ENCODE data around the gene COQ8B. TPM values are rescaled to one million over a fixed set of nuclear protein-coding genes. Genes with fewer than 3 reads are reported as not detected.
A peak's percentile ranks its signal among the peaks of the same experiment; 100 is the strongest.

The COQ8B gene
- total RNA-seq, 1 donor from 2014 or later, result 26.4 TPM

DNA sequence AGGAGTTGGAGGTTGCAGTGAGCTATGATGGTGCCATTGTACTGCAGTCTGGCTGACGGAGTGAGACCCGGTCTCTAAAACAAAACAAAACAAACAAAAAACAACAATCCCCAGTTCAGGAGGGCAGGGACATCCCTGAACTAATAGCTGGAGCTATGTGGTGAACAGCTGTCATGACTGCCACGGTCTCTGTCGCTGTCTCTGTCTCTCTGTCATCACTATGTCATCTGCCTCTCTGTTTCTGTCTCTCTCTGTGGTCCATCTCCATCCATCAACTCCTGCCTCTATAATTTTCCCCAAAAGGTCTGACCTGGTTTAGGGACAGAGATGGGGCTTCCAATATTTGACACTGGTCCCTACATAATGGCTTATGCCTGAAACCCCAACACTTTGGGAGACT is 7.6 kb upstream of the COQ8B start:
- peaks cover 31% of the 10 kb centered on the region for H3K36me3 Mint-ChIP-seq (ENCODE audit: low read depth, unreplicated experiment)
- TF ChIP-seq, protein P1, sequence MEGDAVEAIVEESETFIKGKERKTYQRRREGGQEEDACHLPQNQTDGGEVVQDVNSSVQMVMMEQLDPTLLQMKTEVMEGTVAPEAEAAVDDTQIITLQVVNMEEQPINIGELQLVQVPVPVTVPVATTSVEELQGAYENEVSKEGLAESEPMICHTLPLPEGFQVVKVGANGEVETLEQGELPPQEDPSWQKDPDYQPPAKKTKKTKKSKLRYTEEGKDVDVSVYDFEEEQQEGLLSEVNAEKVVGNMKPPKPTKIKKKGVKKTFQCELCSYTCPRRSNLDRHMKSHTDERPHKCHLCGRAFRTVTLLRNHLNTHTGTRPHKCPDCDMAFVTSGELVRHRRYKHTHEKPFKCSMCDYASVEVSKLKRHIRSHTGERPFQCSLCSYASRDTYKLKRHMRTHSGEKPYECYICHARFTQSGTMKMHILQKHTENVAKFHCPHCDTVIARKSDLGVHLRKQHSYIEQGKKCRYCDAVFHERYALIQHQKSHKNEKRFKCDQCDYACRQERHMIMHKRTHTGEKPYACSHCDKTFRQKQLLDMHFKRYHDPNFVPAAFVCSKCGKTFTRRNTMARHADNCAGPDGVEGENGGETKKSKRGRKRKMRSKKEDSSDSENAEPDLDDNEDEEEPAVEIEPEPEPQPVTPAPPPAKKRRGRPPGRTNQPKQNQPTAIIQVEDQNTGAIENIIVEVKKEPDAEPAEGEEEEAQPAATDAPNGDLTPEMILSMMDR (IDR thresholded peaks at IDR 0.05; ENCODE audit: unreplicated experiment), result no peak

DNA sequence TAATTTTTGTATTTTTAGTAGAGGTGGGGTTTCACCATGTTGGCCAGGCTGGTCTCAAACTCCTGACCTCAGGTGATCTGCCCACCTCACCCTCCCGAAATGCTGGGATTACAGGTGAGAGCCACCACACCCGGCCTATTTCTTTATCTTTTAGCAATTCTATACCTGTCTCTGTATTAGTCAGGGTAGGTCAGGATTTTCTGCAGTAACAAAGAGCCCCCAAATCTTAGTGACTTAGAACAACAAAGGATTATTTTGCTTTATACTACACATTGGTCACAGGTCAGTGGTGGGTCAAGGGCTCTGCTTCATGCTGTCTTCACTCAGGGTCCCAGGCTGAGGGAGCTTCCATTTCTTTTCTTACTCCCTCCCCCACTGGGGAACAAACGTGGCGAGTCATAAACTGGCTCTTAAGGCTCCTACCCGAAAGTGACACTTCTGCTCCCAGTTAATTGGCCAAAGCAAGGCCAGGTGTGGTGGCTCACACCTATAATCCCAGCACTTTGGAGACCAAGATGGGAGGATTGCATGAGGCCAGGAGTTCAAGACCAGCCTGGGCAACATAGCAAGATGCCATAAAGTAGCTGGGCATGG is 7.1 kb upstream of the COQ8B start:
- Mint-ChIP-seq H3K27ac (ENCODE audit: unreplicated experiment) (no peak overlapping the region), H3K9me3 (ENCODE audit: unreplicated experiment) (no peaks in the 10 kb centered on the region), H3K4me1 (ENCODE audit: unreplicated experiment) (peaks cover 6% of the 10 kb centered on the region), H3K4me3 (ENCODE audit: unreplicated experiment) (peak overlapping the region; percentile 42), H3K27me3 (ENCODE audit: unreplicated experiment) (peaks cover 2% of the 10 kb centered on the region), H3K36me3 (ENCODE audit: low read depth, unreplicated experiment) (peaks cover 31% of the 10 kb centered on the region)
- TF ChIP-seq, protein P1 (IDR thresholded peaks at IDR 0.05; ENCODE audit: unreplicated experiment), result no peak
- no peak for DNase-seq (ENCODE audit: low spot score)

More for the DNA sequence above, 7.6 kb upstream of the COQ8B start:
- Mint-ChIP-seq H3K4me3 (ENCODE audit: unreplicated experiment) (peak overlapping the region; percentile 25), H3K9me3 (ENCODE audit: unreplicated experiment) (no peaks in the 10 kb centered on the region), H3K27me3 (ENCODE audit: unreplicated experiment) (no peaks in the 10 kb centered on the region), H3K4me1 (ENCODE audit: unreplicated experiment) (peaks cover 6% of the 10 kb centered on the region), H3K27ac (ENCODE audit: unreplicated experiment) (no peak overlapping the region)
- no peak for DNase-seq (ENCODE audit: low spot score)

DNA sequence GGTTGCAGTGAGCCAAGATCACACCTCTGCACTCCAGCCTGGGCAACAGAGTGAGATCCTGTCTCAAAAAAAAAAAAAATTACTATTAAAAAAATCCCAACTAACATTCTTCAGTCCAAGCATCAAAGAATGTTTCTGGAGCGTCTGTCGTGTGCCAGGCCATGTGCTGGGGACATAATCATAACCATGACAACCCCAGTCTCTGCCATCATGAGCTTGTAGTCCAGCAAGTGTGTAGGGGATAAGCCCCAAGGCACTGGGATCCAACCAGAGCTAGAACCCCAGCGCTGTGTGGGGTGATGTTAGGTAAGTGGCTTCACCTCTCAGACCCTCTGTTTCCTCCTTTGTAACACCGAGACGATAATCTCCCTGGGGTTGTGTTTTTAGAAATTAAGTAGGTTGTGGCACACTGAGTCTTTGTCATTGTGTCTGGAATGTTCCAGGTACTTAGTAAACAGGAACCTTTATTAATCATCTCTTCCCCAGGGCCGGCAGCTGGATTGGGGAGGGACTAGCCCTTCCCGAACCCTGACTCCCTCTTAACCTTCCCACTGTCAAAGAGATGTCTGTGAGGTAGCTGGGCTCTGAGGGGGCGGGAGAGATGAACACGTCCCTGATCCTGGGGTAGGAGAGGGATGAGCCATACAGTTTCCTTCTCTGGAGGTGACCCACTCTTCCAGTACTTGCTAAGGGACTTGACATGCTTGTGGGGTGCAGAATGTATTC is 5.4 kb upstream of the COQ8B start:
- H3K27me3 Mint-ChIP-seq (ENCODE audit: unreplicated experiment), result peaks cover 5% of the 10 kb centered on the region
- DNase-seq (ENCODE audit: low spot score), result no peak
- peaks cover 25% of the 10 kb centered on the region for H3K36me3 Mint-ChIP-seq (ENCODE audit: low read depth, unreplicated experiment)
- H3K4me3 Mint-ChIP-seq (ENCODE audit: unreplicated experiment), result peak overlapping the region; percentile 31
- TF ChIP-seq, protein P1 (IDR thresholded peaks at IDR 0.05; ENCODE audit: unreplicated experiment), result no peak
- peaks cover 11% of the 10 kb centered on the region for H3K4me1 Mint-ChIP-seq (ENCODE audit: unreplicated experiment)
- peak overlapping the region; percentile 13 for H3K27ac Mint-ChIP-seq (ENCODE audit: unreplicated experiment)
- no peaks in the 10 kb centered on the region for H3K9me3 Mint-ChIP-seq (ENCODE audit: unreplicated experiment)

DNA sequence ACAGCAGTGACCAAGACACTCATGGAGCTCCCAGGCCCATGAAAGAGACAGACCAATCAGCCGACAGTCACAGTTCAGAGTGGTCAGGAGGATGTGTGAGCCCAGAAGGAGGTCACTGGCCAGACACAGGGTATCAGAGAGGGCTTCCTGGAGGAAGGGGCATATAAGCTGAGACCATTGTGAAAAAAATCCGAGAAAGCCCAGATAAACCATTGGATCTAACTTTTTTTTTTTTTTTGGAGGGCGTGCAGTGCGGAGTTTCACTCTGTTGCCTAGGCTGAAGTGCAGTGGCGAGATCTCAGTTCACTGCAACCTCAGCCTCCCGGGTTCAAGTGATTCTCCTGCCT is 4.4 kb upstream of the COQ8B start:
- Mint-ChIP-seq H3K27ac (ENCODE audit: unreplicated experiment) (no peak overlapping the region), H3K36me3 (ENCODE audit: low read depth, unreplicated experiment) (peaks cover 25% of the 10 kb centered on the region), H3K9me3 (ENCODE audit: unreplicated experiment) (no peaks in the 10 kb centered on the region), H3K4me3 (ENCODE audit: unreplicated experiment) (peak overlapping the region; percentile 61), H3K27me3 (ENCODE audit: unreplicated experiment) (peaks cover 5% of the 10 kb centered on the region), H3K4me1 (ENCODE audit: unreplicated experiment) (peaks cover 15% of the 10 kb centered on the region)
- DNase-seq (ENCODE audit: low spot score), result no peak
- TF ChIP-seq, protein P1 (IDR thresholded peaks at IDR 0.05; ENCODE audit: unreplicated experiment), result no peak

DNA sequence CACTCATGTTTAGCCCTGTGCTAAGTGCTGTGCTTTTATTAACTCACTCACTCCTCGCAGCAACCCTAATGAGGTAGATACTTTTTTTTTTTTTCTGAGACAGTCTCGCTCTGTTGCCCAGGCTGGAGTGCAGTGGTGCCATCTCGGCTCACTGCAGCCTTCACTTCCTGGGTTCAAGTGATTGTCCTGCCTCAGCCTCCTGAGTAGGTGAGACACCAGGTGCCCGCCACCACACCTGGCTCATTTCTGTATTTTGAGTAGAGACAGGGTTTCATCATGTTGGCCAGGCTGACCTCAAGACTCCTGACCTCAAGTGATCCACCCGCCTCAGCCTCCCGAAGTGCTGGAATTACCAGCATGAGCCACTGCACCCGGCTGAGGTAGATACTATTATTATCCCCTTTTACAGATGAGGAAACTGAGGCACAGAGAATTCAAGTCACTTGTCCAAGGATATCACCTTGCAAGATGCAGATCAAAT is 2.8 kb upstream of the COQ8B start:
- Mint-ChIP-seq H3K27ac (ENCODE audit: unreplicated experiment) (no peak overlapping the region), H3K27me3 (ENCODE audit: unreplicated experiment) (peaks cover 10% of the 10 kb centered on the region), H3K36me3 (ENCODE audit: low read depth, unreplicated experiment) (peaks cover 20% of the 10 kb centered on the region), H3K4me3 (ENCODE audit: unreplicated experiment) (no peak overlapping the region), H3K4me1 (ENCODE audit: unreplicated experiment) (peaks cover 26% of the 10 kb centered on the region), H3K9me3 (ENCODE audit: unreplicated experiment) (no peaks in the 10 kb centered on the region)
- DNase-seq (ENCODE audit: low spot score), result no peak
- TF ChIP-seq, protein P1 (IDR thresholded peaks at IDR 0.05; ENCODE audit: unreplicated experiment), result no peak
